ENCODE results near the gene SNX10. TPM values are rescaled to one million over a fixed set of nuclear protein-coding genes. Genes with fewer than 3 reads are reported as not detected.

The SNX10 gene
- total and polyA plus RNA-seq, 11 donors: 0.36 to 22.1 (median 1.1) TPM

DNA sequence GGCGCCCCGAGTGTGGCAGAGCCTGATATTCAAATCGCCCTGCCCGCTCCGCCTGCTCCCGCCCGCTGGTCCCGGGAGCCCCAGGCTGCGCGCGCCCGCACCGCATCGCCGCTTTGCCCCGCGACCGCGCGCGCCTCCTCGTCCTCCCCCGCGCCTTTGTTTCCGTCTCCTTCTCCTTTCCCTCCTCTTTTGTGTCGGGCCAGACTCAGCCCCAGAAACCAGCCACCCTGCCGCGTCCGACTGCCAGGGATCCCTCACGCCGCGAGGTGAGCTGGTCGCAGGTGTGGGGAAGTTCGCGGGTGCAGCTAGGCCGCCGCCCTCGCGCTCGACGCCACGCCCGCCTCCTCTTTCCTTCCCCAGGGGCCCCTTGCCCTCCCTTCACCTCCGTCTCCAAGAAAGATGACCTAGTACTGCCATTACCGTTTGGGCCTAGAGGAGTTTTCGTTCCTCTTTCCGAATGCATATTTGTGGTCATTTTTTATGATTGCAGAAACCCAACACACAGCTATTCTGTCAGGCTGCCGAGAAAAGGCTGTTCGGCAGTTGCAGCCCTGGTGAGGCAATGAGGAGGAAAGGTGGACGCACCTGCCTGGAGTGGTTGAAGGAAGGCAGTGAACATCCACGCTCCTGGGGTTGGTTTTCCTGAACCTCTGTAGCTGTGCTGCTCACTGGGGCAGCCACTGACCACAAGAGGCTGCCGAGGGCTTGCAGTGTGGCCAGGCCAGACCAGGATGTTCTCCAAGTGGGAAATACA is 107.3 kb downstream of the SNX10 start:
- Histone ChIP-seq H3K4me3 (peak overlapping the region; percentile 59 to 74 (median 64)), H3K27me3 (peaks cover 0 to 15% (median 2%) of the 10 kb centered on the region in 9 donors), H3K4me1 (peaks cover 0 to 19% (median 10%) of the 10 kb centered on the region in 12 donors), H3K9me3 (no peaks in the 10 kb centered on the region), H3K27ac (peak overlapping the region in 11 of 12 donors; percentile 26 to 81 (median 66)), H3K36me3 (no peaks in the 10 kb centered on the region)
- DNase-seq (peak in 4 of 5 donors; percentile 28 to 72 (median 42)), ATAC-seq (peak in 3 of 4 donors; percentile 64 to 70 (median 69))
- TF ChIP-seq POLR2A (IDR thresholded peaks at IDR 0.05): no peak
- TF ChIP-seq, protein P1, sequence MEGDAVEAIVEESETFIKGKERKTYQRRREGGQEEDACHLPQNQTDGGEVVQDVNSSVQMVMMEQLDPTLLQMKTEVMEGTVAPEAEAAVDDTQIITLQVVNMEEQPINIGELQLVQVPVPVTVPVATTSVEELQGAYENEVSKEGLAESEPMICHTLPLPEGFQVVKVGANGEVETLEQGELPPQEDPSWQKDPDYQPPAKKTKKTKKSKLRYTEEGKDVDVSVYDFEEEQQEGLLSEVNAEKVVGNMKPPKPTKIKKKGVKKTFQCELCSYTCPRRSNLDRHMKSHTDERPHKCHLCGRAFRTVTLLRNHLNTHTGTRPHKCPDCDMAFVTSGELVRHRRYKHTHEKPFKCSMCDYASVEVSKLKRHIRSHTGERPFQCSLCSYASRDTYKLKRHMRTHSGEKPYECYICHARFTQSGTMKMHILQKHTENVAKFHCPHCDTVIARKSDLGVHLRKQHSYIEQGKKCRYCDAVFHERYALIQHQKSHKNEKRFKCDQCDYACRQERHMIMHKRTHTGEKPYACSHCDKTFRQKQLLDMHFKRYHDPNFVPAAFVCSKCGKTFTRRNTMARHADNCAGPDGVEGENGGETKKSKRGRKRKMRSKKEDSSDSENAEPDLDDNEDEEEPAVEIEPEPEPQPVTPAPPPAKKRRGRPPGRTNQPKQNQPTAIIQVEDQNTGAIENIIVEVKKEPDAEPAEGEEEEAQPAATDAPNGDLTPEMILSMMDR (IDR thresholded peaks at IDR 0.05): peak in 6 of 12 donors; percentile 9 to 32 (median 21)
- intact Hi-C loops (cut with DNase I): no loop called here
- 2 to 3% (median 2%) methylated on average over 51 to 52 of the region's 52 CpGs for WGBS, 4 donors

DNA sequence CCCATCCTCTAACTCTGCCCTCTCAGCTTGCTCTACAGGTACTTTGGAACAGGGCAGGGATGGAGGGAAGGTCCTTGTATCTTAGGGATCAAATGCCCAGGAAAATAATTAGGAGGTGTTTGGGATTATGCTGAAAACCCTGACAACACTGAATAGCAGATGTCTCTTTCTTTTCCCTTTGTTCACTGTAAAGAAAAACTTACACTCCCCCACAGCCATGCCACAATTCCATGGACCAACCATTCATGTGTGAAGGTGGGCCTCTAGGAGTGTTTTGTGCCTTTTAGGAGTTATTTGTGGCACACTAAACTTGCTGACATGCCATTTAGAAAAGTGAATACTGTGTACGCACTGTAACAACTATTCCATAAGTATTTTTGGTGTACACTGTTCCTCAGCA is 108.1 kb downstream of the SNX10 start:
- intact Hi-C loops (cut with DNase I): no loop called here
- H3K4me3 ChIP-seq: no peak overlapping the region
- DNase-seq (no peak), ATAC-seq (no peak)
- no peaks in the 10 kb centered on the region for H3K36me3 ChIP-seq
- H3K27ac ChIP-seq: no peak overlapping the region
- WGBS, 4 donors: 94 to 100% (median 97%) methylated on average over 1 of the region's 1 CpG
- H3K9me3 ChIP-seq: no peaks in the 10 kb centered on the region
- TF ChIP-seq POLR2A (IDR thresholded peaks at IDR 0.05): no peak
- TF ChIP-seq, protein P1 (IDR thresholded peaks at IDR 0.05): no peak
- peaks cover 0 to 15% (median 0%) of the 10 kb centered on the region in 9 donors for H3K27me3 ChIP-seq
- H3K4me1 ChIP-seq: peaks cover 0 to 19% (median 10%) of the 10 kb centered on the region in 12 donors

DNA sequence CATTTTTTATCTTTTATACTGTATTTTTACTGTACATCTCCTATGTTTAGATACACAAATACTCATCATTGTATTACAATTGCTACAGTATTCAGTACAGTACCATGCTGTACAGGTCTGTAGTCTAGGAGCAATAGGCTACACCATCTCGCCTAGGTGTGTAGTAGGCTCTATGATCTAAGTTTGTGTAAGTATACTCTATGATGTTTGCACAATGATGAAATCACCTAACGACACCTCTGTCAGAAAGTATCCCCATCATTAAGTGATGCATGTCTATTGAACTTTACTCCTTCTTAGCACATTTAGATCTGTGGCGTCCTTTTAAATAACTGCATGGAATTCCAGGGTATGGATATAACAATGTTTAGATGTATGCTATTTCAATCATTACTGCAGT is 112.0 kb downstream of the SNX10 start:
- ATAC-seq: no peak
- no peak overlapping the region for H3K4me3 ChIP-seq

More for the DNA sequence above, 112.0 kb downstream of the SNX10 start:
- Histone ChIP-seq H3K9me3 (peaks cover 0 to 10% (median 0%) of the 10 kb centered on the region in 12 donors), H3K27ac (no peak overlapping the region), H3K27me3 (peaks cover 0 to 9% (median 0%) of the 10 kb centered on the region in 9 donors), H3K4me1 (peaks cover 0 to 10% (median 6%) of the 10 kb centered on the region in 12 donors), H3K36me3 (no peaks in the 10 kb centered on the region)
- 92 to 100% (median 97%) methylated on average over 3 of the region's 3 CpGs for WGBS, 4 donors
- TF ChIP-seq, protein P1 (IDR thresholded peaks at IDR 0.05): no peak
- no peak for TF ChIP-seq POLR2A (IDR thresholded peaks at IDR 0.05)
- intact Hi-C loops (cut with DNase I): no loop called here
- DNase-seq: no peak
